ENCODE results near the gene HHIPL1.

GRCh38 chr14:99637624-99638023 lies 7.3 kb upstream of the HHIPL1 start:
- no peak for TF ChIP-seq EZH2 (IDR thresholded peaks at IDR 0.05; ENCODE audit: borderline replicate concordance, low read depth, low read length, poor library complexity, severe bottlenecking)
- no peak for TF ChIP-seq CTCF (conservative IDR thresholded peaks at IDR 0.05; ENCODE audit: low read depth, low read length)

Measured in A673 (cell line).